ENCODE data around the gene PPP6R2. TPM values are rescaled to one million over a fixed set of nuclear protein-coding genes. Genes with fewer than 3 reads are reported as not detected.
A peak's percentile ranks its signal among the peaks of the same experiment; 100 is the strongest.

Gene PPP6R2
- total RNA-seq, 3 donors from 2014 or later = 48.3 to 54.1 (median 49.5) TPM

DNA sequence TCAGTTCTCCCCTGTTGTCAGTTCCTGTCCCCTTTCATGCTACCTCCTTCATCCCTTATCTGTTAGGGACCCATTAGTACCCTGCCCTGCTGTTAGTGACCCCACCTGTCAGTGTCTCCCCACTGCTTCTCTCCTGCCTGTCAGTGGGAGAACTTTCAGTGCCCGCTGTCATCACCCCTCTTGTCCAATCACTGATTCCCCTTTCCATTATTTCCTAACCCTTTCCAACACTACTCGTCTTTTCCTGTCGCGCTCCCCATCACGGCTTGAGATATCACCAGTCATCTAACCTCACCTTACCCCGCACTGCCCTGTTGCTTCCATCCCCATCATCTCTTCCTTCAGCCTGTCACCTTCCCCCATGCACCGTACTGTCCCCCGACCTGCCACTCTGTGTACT, 4.0 kb downstream of the PPP6R2 start:
- no peak for DNase-seq (ENCODE audit: low spot score in 2 of 2)

DNA sequence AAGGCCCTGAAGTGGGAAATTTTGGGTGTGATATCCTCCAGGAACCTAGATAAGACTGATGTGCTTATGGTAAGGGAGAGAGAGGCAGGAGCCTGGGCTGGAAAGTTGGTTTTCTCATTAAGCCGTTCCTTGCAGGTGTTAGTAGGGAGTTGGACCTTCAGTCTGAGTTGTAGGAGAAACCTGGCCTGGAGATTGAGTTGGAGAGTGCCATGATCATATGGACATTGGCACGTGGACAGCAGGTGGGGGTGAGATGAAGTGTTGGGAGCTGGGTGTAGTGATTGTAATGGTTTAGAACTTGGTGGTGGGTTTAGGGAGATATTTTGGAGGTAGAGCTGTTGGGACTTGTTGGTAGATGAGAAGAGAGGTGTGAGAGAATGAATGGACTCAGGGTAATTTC, 4.9 kb downstream of the PPP6R2 start:
- H3K27me3 ChIP-seq = no peaks in the 10 kb centered on the region
- no peak for DNase-seq (ENCODE audit: low spot score in 2 of 2)
- no peak overlapping the region for H3K27ac ChIP-seq
- intact Hi-C loops (cut with DNase I; ENCODE audit: low total_unique reads) = no loop called here
- H3K4me1 ChIP-seq = no peaks in the 10 kb centered on the region
- no peak overlapping the region for H3K4me3 ChIP-seq
- H3K36me3 ChIP-seq = no peaks in the 10 kb centered on the region
- no peaks in the 10 kb centered on the region for H3K9me3 ChIP-seq
- TF ChIP-seq POLR2AphosphoS5 (IDR thresholded peaks at IDR 0.05) (no peak), POLR2A (IDR thresholded peaks at IDR 0.05) (no peak)
- TF ChIP-seq, protein P1, sequence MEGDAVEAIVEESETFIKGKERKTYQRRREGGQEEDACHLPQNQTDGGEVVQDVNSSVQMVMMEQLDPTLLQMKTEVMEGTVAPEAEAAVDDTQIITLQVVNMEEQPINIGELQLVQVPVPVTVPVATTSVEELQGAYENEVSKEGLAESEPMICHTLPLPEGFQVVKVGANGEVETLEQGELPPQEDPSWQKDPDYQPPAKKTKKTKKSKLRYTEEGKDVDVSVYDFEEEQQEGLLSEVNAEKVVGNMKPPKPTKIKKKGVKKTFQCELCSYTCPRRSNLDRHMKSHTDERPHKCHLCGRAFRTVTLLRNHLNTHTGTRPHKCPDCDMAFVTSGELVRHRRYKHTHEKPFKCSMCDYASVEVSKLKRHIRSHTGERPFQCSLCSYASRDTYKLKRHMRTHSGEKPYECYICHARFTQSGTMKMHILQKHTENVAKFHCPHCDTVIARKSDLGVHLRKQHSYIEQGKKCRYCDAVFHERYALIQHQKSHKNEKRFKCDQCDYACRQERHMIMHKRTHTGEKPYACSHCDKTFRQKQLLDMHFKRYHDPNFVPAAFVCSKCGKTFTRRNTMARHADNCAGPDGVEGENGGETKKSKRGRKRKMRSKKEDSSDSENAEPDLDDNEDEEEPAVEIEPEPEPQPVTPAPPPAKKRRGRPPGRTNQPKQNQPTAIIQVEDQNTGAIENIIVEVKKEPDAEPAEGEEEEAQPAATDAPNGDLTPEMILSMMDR (IDR thresholded peaks at IDR 0.05) = no peak

More for the DNA sequence above, 4.0 kb downstream of the PPP6R2 start:
- TF ChIP-seq, protein P1 (IDR thresholded peaks at IDR 0.05) = no peak
- no peak for TF ChIP-seq POLR2AphosphoS5 (IDR thresholded peaks at IDR 0.05)
- TF ChIP-seq POLR2A (IDR thresholded peaks at IDR 0.05) = no peak
- Histone ChIP-seq H3K4me3 (peak overlapping the region in 1 of 3 donors; percentile 33), H3K36me3 (no peaks in the 10 kb centered on the region), H3K27me3 (no peaks in the 10 kb centered on the region), H3K27ac (no peak overlapping the region), H3K9me3 (no peaks in the 10 kb centered on the region), H3K4me1 (peaks cover 0 to 6% of the 10 kb centered on the region in 2 donors)
- intact Hi-C loops (cut with DNase I; ENCODE audit: low total_unique reads) = no loop called here

DNA sequence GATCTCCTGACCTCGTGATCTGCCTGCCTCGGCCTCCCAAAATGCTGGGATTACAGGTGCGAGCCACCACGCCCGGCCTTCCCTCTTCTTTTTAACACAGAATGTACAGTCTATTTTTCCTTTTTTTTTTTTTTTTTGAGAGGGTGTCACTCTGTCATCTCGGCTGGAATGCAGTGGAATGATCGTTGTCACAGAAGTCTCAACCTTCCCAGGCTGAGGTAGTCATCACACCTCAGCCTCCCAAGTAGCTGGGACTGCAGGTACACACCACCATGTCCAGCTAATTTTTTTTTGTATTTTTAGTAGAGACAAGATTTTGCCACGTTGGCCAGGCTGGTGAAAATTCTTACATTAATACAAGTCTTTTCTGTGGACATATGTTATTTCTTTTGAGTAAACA, 13.1 kb downstream of the PPP6R2 start:
- H3K4me1 ChIP-seq = no peaks in the 10 kb centered on the region
- DNase-seq (ENCODE audit: low spot score in 2 of 2) = no peak
- no peaks in the 10 kb centered on the region for H3K9me3 ChIP-seq
- TF ChIP-seq POLR2A (IDR thresholded peaks at IDR 0.05) = no peak
- TF ChIP-seq POLR2AphosphoS5 (IDR thresholded peaks at IDR 0.05) = no peak
- TF ChIP-seq, protein P1 (IDR thresholded peaks at IDR 0.05) = no peak
- no peak overlapping the region for H3K27ac ChIP-seq
- H3K4me3 ChIP-seq = no peak overlapping the region
- no peaks in the 10 kb centered on the region for H3K27me3 ChIP-seq
- no peaks in the 10 kb centered on the region for H3K36me3 ChIP-seq
- intact Hi-C loops (cut with DNase I; ENCODE audit: low total_unique reads) = no loop called here

DNA sequence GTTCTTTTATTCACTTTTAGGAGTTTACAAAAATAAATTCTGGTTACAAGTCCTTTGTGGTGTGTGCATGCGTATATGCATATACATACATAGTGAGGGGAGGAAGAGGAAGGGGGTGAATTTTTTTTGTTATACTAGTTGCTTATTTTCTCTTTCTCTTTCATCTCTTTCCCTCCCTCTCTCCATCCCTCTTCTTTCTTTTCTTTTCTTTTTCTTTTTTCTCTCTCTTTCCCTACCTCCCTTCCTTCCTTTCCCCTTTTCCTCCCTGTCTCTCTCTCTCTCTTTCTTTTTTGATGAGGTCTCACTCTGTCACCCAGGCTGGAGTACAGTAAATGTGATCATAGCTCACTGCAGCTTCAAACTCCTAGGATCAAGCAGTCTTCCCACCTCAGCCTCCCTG, 14.1 kb downstream of the PPP6R2 start:
- H3K27ac ChIP-seq = no peak overlapping the region
- peaks cover 0 to under 1% of the 10 kb centered on the region in 2 donors for H3K4me1 ChIP-seq
- no peak for DNase-seq (ENCODE audit: low spot score in 2 of 2)
- H3K27me3 ChIP-seq = no peaks in the 10 kb centered on the region
- TF ChIP-seq, protein P1 (IDR thresholded peaks at IDR 0.05) = no peak
- no peak for TF ChIP-seq POLR2AphosphoS5 (IDR thresholded peaks at IDR 0.05)
- no peak for TF ChIP-seq POLR2A (IDR thresholded peaks at IDR 0.05)
- H3K36me3 ChIP-seq = no peaks in the 10 kb centered on the region
- H3K9me3 ChIP-seq = no peaks in the 10 kb centered on the region
- intact Hi-C loops (cut with DNase I; ENCODE audit: low total_unique reads) = no loop called here
- no peak overlapping the region for H3K4me3 ChIP-seq

DNA sequence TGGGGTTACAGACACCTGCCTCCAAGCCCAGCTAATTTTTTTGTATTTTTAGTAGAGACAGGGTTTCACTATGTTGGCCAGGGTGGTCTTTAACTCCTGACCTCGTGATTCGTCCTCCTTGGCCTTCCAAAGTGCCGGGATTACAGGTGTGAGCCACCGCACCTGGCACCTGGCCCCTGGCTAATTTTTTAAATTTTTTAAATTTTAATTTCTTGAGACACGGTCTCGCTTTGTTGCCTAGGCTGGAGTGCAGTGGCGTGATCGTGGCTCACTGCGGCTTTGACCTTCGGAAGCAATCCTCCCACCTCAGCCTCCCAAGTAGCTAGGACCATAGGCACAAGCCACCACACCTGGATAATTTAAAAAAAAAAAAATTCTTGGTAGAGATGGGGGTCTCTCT, 14.6 kb downstream of the PPP6R2 start:
- DNase-seq (ENCODE audit: low spot score in 2 of 2) = no peak
- H3K4me1 ChIP-seq = peaks cover 0 to 6% of the 10 kb centered on the region in 2 donors
- H3K27me3 ChIP-seq = no peaks in the 10 kb centered on the region
- H3K36me3 ChIP-seq = no peaks in the 10 kb centered on the region
- intact Hi-C loops (cut with DNase I; ENCODE audit: low total_unique reads) = no loop called here
- no peak overlapping the region for H3K27ac ChIP-seq
- no peaks in the 10 kb centered on the region for H3K9me3 ChIP-seq
- TF ChIP-seq, protein P1 (IDR thresholded peaks at IDR 0.05) = no peak
- no peak for TF ChIP-seq POLR2A (IDR thresholded peaks at IDR 0.05)
- no peak for TF ChIP-seq POLR2AphosphoS5 (IDR thresholded peaks at IDR 0.05)
- H3K4me3 ChIP-seq = no peak overlapping the region

Data from breast epithelium (tissue), 4 donors.